Fibroblast of gingiva (primary cell): ENCODE data around the gene IFI27L1.

Experiments used
- DNase-seq: peaks from one replicate; pipeline ENCODE4 v3.0.0-alpha.2; 2011; ENCODE audit warnings: low read depth

The IFI27L1 gene

DNA sequence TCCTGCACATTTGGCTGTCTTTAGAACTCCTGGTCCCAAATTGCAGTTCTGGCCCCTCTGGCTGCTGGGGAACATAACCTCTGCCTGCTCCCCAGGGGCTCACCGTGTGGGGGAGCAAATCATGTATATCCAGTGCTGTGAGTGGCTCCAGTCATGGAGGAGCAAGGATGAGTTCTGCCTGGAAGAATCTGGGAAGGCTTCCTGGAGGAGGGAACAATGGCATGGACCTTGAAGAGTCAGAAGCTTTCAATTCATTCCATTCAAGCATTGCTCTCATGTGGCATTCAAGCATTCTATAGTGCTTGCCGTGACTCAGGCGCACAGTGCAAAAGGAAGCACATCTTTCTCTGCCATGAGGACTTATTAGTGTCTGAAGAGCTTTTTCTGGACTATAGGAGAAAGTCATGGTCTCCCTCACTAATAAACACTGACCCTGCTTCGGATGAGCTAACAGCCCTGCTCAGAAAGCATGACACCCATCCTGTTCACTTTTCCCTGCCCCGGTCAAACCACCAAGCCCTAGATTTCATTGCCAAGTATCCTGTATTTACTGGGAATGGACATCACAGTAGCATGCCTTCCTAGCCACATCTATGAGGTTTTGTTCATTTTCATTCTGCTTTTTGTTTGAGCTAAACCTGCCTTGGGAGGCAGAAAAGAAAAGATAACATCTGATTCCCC is 32.9 kb downstream of the IFI27L1 start:
- DNase-seq: no peak

DNA sequence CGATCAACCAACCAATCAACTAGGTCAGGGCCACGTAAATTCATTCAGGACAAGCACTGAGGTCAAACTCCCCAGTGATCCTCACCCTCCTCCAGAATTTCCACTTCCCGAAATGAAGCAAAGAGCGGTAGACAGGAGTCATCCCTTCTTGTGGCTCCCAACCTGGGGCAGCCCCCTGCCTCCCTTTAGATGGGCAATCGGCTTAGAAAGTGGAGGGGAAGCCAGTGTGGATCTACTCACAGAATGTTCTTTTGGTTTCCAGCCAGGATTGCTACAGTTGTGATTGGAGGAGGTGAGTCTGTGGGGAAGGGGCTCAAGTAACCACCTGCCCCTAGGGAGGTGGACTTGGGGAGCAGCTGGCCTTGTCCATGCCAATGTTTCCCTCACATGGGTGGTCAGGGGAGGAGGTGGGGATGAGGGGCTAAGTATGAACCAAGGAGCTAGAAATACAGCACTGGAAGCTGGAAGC is 33.5 kb downstream of the IFI27L1 start:
- no peak for DNase-seq

DNA sequence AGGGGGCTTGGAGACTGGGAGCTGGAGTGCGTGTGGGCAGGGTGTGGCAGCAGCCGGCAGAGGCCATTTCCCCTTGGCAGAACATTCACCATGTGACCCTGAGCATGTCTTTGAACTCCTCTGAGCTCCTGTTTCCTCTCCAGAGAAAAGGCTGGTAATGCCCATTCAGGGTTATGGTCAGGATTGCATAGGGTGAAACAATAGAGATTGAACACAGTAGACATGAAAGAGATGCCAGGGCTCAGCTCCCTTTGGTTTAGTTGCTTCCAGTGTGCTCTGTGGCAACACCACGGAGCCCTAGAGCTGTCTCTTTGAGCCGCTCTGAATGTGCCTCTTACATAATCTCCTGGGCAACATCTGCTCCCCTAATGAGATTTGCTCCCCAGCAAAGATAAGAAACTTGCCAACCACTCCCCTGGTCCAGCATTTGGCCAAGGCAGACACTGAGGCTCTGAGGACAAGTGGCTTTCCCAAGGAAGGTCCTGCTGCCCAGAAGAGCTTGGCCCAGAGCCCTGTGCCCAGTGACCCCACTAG is 34.0 kb downstream of the IFI27L1 start:
- DNase-seq: peak; percentile 32

DNA sequence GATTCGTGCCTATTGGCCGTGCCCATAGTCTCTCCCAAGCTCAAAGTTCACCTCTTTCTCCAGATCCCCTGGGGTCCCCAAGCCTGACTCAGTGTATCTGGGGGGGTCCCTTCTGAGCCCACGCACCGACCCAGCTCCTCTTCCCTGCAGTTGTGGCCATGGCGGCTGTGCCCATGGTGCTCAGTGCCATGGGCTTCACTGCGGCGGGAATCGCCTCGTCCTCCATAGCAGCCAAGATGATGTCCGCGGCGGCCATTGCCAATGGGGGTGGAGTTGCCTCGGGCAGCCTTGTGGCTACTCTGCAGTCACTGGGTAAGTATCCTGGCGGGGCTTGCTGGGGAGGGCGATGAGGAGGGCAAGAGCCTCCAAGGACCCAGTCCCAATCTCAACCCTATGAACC is 34.5 kb downstream of the IFI27L1 start:
- DNase-seq: no peak

DNA sequence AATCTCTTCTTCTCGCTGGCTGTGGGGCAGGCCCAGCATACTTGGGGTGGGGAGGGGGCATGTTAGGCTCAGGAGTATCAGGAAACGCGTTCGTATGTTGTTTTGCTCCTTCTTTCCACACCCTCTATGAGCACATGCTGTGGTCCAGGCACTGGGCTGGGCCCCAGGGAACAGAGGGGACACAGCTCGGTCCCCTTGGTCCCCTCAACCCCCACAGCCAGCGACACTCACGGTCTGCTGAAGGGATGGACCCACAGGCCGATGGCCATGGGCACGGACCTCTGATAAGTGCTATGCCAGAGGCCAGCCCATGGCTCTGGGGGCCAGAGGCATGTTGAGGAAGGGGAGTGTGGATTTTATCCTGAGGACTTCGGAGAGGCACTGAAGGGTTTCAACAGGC is 35.6 kb downstream of the IFI27L1 start:
- DNase-seq: no peak

DNA sequence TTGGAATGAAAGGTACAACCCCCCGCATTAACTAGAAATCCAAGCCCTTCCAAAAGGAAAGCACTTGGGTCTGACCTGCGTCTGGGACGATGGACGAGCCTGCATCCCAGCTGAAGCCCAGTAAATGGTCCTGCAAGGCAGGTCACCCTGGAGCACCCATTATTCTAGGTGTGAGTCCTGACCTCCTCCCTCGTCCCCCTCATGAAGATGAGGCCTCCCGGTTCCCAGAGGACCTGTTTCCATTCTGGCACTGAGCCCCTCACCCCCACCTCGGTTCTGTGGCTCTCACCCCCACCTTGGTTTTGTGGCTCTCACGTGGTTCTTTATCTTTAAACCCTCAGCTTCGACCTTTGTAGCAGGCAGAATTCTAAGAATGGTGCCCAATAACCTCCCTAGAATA is 36.7 kb downstream of the IFI27L1 start:
- DNase-seq: no peak

DNA sequence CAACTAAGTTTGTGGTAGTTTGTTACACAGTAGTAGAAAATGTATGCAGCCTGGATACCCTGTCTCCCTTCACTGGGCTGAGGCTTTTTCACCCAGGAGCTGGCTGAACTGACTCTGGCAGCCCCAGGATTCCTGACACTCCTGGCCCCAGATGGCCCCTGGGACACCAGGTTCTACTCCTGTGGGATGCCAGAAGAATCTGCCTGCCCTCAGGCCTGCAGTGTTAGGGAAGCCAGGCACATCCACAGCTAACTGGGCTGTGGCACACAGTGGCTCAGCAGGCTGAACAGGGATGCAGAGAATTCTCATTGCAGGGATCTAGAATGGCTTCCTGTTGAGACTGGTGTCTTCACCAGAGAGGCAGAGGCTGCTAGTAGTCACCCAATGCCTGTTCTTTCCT is 38.0 kb downstream of the IFI27L1 start:
- DNase-seq: no peak

DNA sequence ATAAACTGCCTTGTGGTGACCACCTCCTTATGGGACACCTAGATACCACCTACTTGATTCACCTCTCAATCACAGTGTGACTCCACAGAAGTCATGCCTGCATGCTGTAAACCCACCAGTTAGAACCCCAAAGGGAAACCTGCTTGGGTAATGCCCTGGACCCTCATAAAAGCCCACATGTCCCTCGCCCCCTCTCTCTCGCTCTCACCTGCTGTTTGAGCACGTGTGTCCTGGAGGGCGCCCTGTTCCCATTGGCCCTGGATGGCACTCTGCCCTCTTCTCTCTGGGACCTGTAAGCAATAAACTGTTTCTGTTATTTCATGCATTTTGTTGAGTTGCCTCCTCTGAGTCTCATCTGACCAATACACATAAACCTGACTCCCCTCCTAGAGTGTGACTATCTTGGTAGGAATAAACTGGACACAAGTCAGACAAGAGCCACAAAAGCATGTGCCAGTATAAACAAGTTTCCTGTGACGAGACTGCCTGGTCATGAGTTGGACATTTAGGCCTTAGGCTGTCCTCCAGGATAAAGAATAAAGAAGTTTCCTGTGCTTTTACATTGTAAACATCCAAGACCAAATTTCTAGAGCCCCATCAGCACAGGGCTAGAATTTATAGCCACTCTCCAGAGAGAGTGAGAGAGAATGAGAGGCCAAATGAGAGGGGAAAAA is 39.7 kb downstream of the IFI27L1 start:
- DNase-seq: peak; percentile 79

DNA sequence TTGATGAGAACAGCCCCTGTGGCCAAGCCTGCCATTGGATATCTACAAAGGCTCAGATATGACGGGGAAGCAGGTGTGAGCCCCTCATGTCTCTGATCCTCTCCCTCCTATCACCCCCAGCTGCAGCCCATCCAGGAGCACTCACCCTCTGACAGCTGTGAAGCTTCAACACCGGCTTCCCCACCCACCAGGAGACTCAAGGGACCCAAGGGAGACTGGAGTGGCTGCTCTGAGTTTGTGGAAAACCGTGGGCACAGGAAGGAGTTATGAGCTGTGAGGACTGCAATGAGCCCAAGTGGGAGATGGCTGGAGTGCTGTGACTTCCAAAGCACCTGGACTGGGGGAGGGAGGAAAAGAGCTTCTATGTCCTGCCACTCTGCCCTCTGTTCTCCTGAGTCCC is 40.4 kb downstream of the IFI27L1 start:
- DNase-seq: no peak

DNA sequence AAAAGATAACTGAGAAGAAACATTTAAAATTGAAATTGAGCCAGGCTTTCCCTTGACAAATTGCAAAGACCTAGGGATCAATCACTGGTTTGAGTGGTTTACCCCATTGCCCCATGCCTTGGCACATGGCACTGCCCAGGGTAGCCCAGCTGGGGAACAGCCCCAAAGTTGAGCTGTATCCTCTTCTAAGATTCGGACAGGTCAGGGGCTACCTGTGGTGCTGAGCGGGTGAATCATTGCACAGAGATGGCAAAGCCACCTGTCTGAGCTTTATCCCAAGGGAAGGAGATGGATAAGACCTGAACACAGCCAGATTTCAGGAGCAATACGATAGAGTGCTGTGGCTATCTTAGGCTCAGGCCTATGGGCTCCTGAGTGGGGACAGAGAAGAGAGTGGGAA is 41.3 kb downstream of the IFI27L1 start:
- DNase-seq: no peak

DNA sequence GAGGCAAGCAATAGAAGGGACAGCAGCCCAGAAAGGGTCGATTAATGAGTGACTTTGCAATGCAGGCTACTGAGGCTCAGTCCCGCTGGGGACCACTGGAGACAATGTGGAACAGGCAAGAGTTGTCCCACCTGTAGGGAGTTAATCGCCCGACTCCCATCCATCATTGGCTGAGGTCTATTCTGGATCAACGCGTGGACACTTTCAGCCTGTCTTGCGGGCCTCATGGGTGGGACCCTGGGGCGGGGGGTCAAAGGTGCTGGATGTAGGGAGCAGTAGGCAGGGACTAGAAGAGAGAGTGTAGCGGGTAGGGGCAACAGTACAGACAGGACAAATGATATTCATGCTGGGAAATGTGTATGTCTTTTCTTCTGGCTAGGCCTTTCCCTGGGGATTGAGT is 42.2 kb downstream of the IFI27L1 start:
- DNase-seq: no peak

DNA sequence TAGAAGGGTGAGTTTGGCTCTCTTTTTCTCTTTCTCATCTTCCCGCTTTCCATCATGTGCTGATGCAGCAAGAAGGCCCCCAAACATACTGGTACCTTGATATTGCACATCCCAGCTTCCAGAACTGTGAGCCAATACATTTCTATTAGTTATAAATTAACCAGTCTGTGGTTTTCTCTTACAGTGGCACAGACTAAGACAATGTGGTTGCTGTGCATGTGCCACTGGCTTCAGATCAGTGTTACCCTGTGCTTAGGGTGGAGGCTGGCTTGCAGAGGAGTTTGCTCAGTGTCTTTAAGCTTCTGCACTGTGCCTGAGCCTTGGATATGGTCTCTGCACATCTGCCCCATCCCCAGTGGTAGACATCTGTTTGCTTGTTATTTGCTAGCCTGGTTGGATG is 42.8 kb downstream of the IFI27L1 start:
- DNase-seq: no peak

DNA sequence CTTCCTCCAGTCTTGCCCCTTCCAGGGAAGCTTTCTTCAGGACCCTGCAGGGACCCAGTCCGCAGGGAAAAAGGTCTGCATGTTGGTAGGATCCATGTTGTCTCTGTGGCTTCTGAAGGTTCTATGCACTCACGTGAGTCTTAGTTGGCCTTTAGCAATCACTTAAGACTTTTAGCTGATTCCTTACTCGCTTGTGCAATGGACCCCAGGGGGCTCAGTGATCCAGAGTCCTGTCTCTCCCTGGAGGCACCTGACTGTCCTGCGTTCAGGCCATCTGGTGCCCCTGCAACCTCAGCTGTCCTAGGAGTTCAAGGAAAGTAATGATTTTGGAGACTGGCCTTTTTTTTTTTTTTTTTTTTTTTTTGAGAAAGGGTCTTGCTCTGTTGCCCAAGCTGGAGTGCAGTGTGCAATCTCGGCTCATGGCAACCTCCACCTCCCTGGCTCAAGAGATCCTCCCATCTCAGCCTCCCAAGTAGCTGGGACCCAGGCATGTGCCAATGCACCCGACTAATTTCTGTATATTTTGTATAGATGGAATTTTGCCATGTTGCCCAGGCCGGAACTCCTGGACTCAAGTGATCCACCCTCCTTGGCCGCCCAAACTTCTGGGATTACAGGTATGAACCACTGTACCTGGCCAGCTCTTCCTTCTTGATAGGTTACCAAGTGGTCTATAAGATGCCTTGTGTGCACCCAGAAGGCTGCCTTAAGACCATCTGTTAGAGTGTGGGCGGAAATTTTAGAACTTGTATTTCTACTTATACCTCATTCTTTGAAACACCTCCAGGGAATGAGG is 43.7 kb downstream of the IFI27L1 start:
- DNase-seq: no peak

DNA sequence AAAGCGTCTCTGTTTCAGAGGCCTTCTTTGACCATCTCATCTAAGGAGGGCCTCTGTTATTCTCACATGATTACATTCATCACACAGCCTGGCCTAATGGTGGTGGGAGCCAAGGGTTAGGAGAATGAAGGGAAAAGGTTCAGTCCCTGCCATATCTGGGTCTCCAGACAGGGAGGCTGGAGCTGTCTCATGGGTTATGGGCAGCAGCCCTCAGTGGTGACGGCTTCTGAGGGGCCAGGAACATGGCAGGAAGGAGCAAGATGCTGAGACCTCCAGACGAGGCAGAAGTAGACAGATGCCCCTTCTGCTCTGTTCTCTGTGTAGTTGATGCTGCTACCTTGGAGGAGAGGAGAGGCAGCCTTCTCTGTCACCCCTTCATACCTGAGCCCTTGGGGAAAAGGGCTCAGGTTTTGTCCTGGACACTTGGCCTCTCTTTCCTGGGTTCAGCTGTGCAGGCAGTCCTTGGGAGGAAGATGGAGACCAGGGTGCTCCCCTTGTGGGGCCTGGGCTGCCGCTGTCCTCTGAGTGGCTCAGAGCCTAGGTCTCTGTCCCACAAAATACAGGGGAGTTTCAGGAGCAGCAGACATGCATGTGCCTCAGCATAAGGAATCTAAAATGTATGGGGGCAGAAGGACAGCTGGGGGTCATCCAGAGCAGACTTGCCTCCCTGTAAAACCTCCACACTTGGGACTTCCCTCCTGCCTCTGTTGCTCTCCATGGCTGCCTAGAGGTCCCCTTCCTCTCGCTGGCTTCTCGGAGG is 44.7 kb downstream of the IFI27L1 start:
- no peak for DNase-seq

DNA sequence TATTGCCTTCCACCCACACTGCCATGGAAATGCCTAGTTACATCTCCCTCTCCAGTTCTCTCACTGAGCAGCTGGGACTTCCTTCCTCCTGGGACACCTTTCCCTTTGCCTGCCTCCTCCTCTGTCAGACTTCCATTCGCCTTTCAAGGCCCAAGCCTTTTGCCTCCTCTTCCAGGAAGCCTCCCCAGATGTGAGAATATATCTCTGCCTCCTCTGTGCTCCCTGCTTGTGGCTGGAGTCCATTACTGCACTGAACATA is 45.2 kb downstream of the IFI27L1 start:
- DNase-seq: no peak

DNA sequence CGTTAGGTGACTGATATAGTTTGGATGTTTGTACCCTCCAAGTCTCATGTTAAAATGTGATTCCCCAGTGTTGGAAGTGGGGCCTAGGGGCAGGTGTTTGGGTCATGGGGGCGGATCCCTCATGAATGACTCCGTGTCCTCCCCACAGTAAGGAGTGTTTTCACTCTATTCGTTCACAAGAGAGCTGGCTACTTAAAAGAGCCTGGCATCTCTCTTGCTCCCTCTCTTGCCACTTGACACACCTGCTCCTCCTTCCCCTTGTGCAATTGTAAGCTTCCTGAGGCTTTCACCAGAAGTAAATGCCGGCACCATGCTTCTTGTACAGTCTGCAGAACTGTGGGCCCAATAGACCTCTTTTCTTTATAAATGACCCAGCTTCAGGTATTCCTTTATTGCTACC is 45.7 kb downstream of the IFI27L1 start:
- no peak for DNase-seq

DNA sequence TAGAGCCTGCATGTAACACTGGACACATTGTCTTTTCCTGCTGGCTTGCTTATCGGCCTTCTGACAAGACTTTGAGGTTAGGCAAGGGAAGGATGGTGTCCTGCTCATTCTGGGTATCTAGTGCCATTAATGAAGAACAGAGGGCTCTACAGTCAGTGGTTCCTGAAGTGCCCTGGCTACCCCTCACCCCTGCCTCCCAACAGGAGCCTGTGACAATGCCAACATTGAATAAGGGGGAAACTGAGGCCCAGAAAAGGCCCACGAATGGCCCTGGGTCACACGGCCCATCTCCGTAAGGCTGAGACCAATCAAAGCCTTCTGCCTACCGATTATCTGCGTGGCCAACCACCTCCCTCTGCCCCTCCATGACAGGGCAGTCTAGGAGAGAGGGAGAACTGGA is 46.2 kb downstream of the IFI27L1 start:
- no peak for DNase-seq

DNA sequence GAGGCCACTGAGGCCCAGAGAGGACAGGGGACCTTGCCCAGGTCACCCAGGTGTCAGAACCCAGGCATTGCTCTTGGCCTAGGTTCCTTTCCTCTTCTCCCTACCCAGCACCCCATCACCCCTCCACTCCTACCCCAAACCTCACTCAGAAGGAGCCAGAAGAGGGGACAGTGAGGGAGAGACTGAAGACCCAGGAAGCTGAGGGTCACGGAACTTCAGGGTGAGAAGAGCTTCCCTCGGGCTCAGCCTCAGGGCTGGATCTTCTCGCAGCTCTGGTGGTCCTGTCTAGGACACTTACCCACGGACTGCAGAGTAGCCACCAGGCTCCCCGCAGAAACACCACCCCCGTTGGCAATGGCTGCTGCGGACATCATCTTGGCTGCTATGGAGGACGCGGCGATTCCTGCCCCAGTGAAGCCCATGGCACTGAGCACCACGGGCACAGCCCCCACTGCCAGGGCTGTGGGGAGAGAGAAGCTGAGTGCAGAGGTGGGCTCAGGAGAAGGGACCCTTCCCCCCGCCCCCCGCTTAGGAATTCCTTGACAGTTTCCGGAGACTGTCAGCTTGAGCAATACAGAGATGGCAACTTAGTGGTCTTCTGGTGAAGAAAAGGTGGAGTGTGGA is 47.2 kb downstream of the IFI27L1 start:
- no peak for DNase-seq

DNA sequence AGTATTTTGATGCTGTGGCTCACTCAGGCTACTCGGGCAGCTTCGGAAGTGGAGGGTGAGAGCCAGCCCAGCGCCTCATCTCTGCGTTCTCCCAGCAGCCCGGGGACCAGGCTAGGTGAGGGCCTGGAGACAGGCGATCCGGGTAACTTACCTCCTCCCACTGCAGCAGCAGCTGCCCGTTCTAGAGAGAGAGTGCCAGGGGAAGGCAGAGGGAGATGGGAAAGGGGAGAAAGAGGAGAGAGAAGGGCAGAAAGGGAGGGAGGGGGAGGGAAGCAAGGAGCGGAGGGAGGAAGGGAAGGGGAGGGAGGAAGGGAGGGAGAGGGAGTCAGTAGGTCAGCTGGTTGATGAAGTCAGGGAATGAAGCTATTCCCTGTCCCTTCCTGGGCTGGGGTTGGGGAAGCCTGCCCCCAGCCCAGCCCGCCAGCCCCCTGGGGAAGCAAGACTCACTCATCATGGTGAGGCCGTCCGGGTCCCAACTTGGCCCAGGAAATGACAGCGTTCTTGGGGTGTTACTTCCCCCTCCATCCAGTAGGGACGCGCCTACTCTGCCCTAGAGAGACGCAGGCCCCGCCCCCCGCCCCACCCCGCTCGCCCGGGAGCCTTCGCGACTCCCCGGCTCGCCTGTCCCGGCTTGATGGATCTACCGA is 48.1 kb downstream of the IFI27L1 start, which contains the start of gene IFI27L2:
IFI27L2 (minus strand) TSS at position 494 of the 647 bp plus-strand sequence; CDS start at position 454, 40 bp downstream.
- peak; percentile 86 for DNase-seq

DNA sequence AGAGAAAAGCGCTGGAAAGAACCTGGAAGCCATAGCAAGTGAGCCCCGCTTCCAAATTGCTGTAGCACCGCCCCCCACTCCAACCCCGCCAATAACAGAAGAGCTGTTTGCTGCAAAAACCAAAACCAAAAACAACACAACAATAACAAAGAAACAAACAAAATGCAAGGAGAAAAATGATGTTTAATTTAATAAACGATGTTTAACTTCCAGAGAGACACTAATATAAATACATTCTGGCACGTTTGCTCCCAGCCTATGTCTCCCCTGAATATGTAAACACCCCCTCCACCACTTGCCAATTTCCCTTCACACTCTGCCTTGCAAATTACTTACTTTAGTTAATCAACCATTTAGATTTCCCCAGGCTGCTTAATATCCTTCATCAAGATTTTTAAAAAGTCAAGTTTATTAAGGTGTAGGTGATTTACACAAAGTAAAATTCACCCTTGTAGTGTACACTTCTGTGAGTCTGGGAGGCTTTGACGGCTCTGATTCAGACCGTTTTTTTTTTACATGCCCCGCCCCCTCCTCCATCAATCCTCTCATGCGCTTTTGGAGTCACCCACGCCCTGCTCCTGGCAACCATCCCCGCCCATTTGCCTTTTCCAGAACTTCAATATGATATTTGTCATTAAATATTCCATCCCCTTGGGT is 48.8 kb downstream of the IFI27L1 start:
- DNase-seq: peak; percentile 40
